HG03457 (cell line): Measurements from ENCODE around the gene PRR36.
"Not testable (repeated sequence)": the region's sequence is repeated elsewhere in the genome, so short reads cannot be mapped to it uniquely, and the experiment has no call there.

ENCODE experiments used
- ATAC-seq: cut with Tn5 transposase; IDR thresholded peaks from one replicate; pipeline ENCODE4 v1.9.1; 2021; ENCODE audit warnings: moderate number of reproducible peaks; ENCODE audit not compliant: unreplicated experiment

Gene PRR36

DNA sequence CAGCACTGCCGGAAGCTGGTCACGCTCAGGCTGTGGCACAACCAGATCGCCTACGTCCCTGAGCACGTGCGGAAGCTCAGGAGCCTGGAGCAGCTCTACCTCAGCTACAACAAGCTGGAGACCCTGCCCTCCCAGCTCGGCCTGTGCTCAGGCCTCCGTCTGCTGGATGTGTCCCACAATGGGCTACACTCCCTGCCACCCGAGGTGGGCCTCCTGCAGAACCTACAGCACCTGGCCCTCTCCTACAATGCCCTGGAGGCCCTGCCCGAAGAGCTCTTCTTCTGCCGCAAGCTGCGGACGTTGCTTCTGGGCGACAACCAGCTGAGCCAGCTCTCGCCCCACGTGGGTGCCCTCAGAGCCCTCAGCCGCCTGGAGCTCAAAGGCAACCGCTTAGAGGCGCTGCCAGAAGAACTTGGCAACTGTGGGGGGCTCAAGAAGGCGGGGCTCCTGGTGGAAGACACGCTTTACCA is 26.2 kb upstream of the PRR36 start:
- ATAC-seq, result no peak

GRCh38 chr19:7899751-7900378 is 25.7 kb upstream of the PRR36 start:
- no peak for ATAC-seq

DNA sequence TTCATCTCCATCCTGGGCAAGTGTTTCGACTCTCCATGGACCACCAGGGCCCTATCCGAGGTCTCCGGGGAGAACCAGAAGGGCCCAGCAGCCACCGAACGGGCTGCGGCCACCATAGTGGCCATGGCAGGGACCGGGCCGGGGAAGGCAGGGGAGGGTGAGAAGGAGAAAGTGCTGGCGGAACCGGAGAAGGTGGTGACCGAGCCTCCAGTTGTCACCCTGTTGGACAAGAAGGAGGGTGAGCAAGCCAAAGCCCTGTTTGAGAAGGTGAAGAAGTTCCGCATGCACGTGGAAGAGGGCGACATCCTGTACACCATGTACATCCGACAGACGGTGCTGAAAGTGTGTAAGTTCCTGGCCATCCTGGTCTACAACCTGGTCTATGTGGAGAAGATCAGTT is 24.8 kb upstream of the PRR36 start:
- ATAC-seq, result no peak

GRCh38 chr19:7897292-7897691 is 23.1 kb upstream of the PRR36 start:
- no peak for ATAC-seq

- ATAC-seq, result no peak
These were observed 21.4 kb upstream of the PRR36 start for GRCh38 chr19:7895565-7895964.

GRCh38 chr19:7894612-7895309 is 20.6 kb upstream of the PRR36 start:
- no peak for ATAC-seq

GRCh38 chr19:7893362-7894101 is 19.3 kb upstream of the PRR36 start:
- not testable (repeated sequence) for ATAC-seq

DNA sequence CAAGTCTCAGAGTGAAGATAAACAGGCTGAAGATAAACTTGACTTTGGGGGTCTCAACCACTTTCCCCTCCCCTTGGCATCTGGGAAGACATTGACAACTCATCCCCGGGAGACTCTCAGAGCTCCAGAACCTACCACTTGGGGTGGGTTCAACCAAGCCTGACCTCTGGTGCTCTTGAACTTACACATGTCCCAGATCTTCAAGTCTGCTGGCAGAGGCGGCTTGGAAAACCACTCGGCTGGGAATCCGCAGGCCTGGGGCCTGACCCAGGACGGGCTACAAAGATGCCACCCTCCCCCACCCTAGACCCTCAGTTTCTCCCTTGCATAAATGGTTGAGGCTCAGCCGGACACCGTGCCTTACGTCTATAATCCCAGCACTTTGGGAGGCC is 14.6 kb upstream of the PRR36 start:
- ATAC-seq, result no peak

DNA sequence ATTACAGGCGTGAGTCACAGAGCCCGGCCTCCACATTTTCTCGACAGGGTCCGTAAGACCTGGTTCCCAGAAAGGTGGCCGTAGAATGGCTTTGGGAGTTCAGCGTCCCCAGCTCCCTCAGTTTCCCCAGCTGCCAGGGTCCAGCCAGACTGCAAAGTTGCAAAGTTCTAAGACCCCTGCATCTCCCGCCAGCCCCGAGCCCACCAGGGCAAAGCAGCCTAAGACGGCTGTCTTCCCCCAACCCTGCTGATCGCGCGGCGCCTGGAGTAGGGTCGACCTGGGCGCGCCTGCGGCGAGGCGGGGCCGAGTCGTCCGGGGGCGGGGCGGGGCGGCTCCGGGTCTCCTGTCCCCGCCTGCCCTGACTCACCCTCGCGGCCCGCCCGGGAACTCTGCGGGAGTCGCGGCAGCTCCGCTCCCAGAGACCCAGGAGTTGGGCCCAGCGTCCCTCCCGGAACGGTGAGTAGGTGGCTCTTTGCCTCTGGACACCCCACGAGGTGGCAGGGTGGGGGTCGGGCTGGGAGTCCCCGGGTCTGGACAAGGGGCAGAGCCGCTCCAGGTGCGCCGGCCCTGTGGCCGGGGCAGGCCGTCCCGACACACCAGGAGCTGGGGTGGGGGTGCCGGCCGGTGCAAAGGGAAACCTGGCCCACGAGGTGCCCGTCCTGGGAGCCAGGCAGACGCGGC is 14.1 kb upstream of the PRR36 start, which contains the start of gene LRRC8E:
TSS of gene LRRC8E (plus strand) at position 366 of the 681 bp plus-strand sequence. CDS start 7,094 bp downstream, outside the sequence.
- ATAC-seq, result no peak

DNA sequence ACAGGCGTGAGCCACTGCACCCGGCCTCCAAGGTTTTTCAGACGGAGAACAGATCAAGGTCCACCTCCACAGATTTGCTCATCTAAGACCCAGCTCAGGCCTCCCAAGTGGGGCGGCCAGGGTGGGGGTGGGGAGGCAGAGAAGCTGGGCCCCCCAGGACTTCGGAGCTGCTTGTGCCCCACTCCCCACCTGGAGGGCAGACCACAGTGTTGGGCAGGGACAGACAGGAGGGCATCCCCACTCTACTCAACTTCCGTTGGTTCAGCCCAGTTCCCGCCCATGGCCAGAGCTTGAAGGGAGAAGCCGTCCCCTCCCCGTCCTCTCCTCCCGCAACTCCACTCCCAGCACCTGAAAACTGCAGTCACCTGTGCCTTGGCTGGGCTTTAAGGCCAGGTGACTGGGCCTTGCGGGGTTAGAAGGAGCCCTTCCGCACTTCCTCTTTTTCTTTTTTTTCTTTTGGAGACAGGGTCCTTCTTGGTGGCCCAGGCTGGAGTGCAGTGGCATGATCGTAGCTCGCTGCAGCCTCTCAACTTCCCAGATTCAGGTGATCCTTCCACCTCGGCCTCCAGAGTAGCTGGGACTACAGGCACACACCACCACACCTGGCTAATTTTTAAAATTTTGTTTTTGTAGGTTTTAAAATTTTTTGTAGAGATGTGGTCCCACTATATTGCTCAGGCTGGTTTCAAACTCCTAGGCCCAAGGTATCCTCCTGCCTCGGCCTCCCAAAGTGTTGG is 13.4 kb upstream of the PRR36 start:
- ATAC-seq, result no peak

DNA sequence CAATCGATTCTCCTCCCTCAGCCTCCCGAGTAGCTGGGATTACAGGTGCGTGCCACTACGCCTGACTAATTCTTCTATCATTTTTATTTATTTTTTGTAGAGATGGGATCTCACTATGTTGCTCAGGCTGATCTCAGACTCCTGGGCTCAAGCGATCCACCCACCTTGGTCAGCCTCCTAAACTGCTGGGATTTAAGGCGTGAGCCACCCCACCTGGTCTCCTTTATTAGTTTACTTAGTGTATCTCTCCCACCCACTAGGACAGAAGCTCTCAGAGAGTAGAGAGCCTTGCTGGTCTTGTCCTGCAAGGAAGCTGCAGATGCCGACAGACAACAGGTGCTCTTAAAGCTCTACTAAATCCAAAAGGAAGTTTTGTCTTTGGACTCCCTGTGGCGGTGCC is 11.6 kb upstream of the PRR36 start:
- ATAC-seq, result no peak

- ATAC-seq, result no peak
These were observed 9.8 kb upstream of the PRR36 start for GRCh38 chr19:7883796-7884570.

DNA sequence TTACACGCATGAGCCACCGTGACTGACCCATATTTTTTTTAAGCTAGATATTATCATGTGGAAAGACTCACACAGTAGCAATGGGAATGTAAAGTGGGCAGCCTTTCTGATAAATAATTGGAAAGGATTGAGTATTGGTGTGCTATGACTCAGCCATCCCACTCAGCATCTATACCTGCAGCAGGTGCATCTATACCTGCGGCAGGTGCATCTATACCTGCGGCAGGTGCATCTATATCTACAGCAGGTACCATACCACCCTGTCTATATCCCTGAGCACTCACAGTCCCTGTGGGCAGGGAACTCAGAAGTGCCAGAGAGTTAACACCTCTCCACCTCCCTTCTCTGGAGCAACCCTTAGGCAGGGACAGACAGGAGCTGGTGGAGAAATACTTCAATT is 8.9 kb upstream of the PRR36 start:
- no peak for ATAC-seq

- no peak for ATAC-seq
These were observed 7.7 kb upstream of the PRR36 start for GRCh38 chr19:7881910-7882309.

GRCh38 chr19:7879836-7880235 is 5.6 kb upstream of the PRR36 start:
- no peak for ATAC-seq

GRCh38 chr19:7879111-7879807 is 5.1 kb upstream of the PRR36 start:
- ATAC-seq, result no peak

DNA sequence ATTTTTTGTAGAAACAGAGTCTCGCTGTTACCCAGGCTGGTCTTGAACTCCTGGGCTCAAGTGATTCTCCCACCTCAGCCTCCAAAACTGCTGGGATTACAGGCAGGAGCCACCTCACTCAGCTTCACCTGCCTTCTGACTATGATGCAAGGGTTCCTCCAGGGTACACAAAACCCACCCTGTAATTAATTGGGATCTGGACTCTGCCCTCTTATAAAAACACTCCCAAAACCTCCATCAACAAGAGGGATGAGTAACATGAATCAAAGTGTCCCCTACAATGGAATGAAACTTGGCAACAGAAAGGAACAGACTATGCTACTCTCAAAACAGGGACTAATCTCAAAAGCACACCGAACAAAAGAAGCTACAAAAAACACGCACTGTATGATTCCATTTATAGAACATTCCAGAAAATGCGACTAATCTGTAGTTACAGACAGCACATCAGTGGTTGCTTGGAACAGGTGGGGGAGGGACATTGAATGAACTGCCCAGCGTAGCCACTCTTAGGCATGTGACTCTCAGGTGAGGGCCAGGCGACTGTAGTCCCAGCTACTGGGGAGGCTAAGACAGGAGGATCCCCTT is 3.2 kb upstream of the PRR36 start:
- ATAC-seq, result no peak

GRCh38 chr19:7874897-7875273 is 695 bp upstream of the PRR36 start:
- ATAC-seq, result no peak
